NCI-H2081 (cell line): ENCODE data around the gene PPP1R13B.

Experiments
- DNase-seq, 2 experiments: peaks; one replicate each; lab custom pipeline; 2025; lab: John Stamatoyannopoulos, UW

The PPP1R13B gene

GRCh38 chr14:103881268-103882201 is 34.2 kb upstream of the PPP1R13B start:
- DNase-seq: no peak

- peak in 1 of 2 experiments; percentile 22 for DNase-seq
These were observed 33.2 kb upstream of the PPP1R13B start for GRCh38 chr14:103880348-103881267.

- DNase-seq: no peak
These were observed 32.4 kb upstream of the PPP1R13B start for GRCh38 chr14:103879570-103880347.

- DNase-seq: no peak
These were observed 31.8 kb upstream of the PPP1R13B start for GRCh38 chr14:103879118-103879569.

GRCh38 chr14:103878180-103878579 is 30.8 kb upstream of the PPP1R13B start:
- DNase-seq: no peak

GRCh38 chr14:103875010-103875409 is 27.6 kb upstream of the PPP1R13B start:
- no peak for DNase-seq

GRCh38 chr14:103872481-103873113 is 25.2 kb upstream of the PPP1R13B start:
- no peak for DNase-seq

- DNase-seq: no peak
These were observed 24.5 kb upstream of the PPP1R13B start for GRCh38 chr14:103871596-103872480.

GRCh38 chr14:103870891-103871595 is 23.7 kb upstream of the PPP1R13B start:
- DNase-seq: no peak

GRCh38 chr14:103870144-103870876 is 22.9 kb upstream of the PPP1R13B start:
- DNase-seq: no peak

GRCh38 chr14:103869406-103870143 is 22.2 kb upstream of the PPP1R13B start:
- DNase-seq: no peak

GRCh38 chr14:103868242-103868897 is 21.0 kb upstream of the PPP1R13B start:
- no peak for DNase-seq

- DNase-seq: peak in 1 of 2 experiments; percentile 52
These were observed 20.2 kb upstream of the PPP1R13B start for GRCh38 chr14:103867523-103867953.

- DNase-seq: no peak
These were observed 19.6 kb upstream of the PPP1R13B start for GRCh38 chr14:103867020-103867419.

- DNase-seq: no peak
These were observed 15.9 kb upstream of the PPP1R13B start for GRCh38 chr14:103863245-103863644.

GRCh38 chr14:103862393-103862782 is 15.0 kb upstream of the PPP1R13B start:
- no peak for DNase-seq
